ENCODE data around the gene NAPB. TPM values are rescaled to one million over a fixed set of nuclear protein-coding genes. Genes with fewer than 3 reads are reported as not detected.

NAPB gene
- total RNA-seq, 1 donor from 2014 or later = 7.5 TPM

DNA sequence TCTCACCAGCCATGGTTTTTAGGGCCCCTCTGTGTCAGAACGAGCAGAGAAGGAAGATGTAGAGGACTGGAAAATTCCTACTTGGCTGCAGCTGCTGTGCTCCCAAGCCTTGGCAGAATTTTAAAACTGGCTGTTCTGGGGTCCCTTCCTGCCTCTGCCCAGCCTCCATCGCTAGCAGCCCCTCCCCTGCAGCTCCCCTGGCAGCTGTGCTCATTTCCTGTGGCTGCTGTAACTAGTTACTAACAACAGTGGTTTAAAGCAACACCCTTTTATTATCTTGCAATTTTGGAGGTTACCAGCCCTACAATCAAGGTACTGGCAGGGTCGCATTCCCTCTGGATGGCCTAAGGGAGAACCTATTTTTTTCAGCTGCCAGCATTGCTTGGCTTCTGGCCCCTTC is 35.1 kb upstream of the NAPB start:
- H3K36me3 Mint-ChIP-seq (ENCODE audit: low read depth) = no peaks in the 10 kb centered on the region
- H3K4me1 Mint-ChIP-seq (ENCODE audit: low read depth) = no peaks in the 10 kb centered on the region
- no peak overlapping the region for H3K27ac Mint-ChIP-seq (ENCODE audit: unreplicated experiment)
- no peak overlapping the region for H3K4me3 Mint-ChIP-seq (ENCODE audit: unreplicated experiment)
- TF ChIP-seq, protein P1, sequence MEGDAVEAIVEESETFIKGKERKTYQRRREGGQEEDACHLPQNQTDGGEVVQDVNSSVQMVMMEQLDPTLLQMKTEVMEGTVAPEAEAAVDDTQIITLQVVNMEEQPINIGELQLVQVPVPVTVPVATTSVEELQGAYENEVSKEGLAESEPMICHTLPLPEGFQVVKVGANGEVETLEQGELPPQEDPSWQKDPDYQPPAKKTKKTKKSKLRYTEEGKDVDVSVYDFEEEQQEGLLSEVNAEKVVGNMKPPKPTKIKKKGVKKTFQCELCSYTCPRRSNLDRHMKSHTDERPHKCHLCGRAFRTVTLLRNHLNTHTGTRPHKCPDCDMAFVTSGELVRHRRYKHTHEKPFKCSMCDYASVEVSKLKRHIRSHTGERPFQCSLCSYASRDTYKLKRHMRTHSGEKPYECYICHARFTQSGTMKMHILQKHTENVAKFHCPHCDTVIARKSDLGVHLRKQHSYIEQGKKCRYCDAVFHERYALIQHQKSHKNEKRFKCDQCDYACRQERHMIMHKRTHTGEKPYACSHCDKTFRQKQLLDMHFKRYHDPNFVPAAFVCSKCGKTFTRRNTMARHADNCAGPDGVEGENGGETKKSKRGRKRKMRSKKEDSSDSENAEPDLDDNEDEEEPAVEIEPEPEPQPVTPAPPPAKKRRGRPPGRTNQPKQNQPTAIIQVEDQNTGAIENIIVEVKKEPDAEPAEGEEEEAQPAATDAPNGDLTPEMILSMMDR (IDR thresholded peaks at IDR 0.05) = no peak
- no peaks in the 10 kb centered on the region for H3K9me3 Mint-ChIP-seq (ENCODE audit: low read depth)
- H3K27me3 Mint-ChIP-seq (ENCODE audit: low read depth) = peaks cover 5% of the 10 kb centered on the region
- no peak for DNase-seq (ENCODE audit: low spot score)

DNA sequence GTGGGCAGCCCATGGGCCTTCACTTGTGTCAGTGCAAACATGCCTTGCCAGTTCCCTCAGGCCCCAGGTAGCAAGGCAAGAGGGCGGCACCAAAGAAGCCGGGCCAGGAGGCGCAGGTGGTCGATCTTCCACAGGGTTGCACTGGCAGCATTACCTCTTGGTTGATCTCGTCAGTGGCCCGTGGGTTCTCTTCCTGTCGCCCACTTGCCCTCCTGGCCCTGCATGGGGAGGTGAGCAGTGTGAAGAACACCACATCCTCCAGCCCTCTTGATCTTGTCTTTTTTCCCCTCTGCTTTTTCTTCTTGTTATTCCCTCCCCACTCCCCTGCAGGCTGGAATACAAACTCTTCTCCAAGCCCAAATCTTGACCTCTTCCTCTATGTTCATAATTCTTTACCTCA is 34.4 kb upstream of the NAPB start:
- Mint-ChIP-seq H3K9me3 (ENCODE audit: low read depth) (no peaks in the 10 kb centered on the region), H3K4me3 (ENCODE audit: unreplicated experiment) (no peak overlapping the region), H3K27ac (ENCODE audit: unreplicated experiment) (no peak overlapping the region), H3K27me3 (ENCODE audit: low read depth) (peaks cover 5% of the 10 kb centered on the region), H3K4me1 (ENCODE audit: low read depth) (no peaks in the 10 kb centered on the region), H3K36me3 (ENCODE audit: low read depth) (no peaks in the 10 kb centered on the region)
- TF ChIP-seq, protein P1 (IDR thresholded peaks at IDR 0.05) = no peak
- no peak for DNase-seq (ENCODE audit: low spot score)

DNA sequence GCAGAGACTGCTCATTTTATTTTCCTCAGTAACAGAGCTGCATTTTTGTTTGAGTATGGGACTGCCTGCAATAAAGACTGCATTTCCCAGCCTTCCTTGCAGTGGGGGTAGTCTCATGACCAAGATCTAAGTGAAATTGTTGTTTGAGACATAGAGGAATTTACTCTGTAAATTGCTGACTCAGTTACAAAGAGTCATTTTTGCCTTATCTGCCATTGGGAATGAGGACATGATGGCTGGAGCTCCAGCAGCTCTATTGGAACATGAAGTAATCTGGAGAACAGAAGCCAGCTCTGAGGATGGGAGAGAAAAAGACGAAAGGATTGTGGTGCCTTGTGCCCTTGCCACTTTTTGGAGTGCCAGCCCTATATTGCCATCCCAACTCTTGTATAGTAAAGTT is 33.5 kb upstream of the NAPB start:
- no peaks in the 10 kb centered on the region for H3K9me3 Mint-ChIP-seq (ENCODE audit: low read depth)
- H3K27ac Mint-ChIP-seq (ENCODE audit: unreplicated experiment) = no peak overlapping the region
- TF ChIP-seq, protein P1 (IDR thresholded peaks at IDR 0.05) = no peak
- H3K4me1 Mint-ChIP-seq (ENCODE audit: low read depth) = no peaks in the 10 kb centered on the region
- H3K36me3 Mint-ChIP-seq (ENCODE audit: low read depth) = no peaks in the 10 kb centered on the region
- no peak for DNase-seq (ENCODE audit: low spot score)
- H3K27me3 Mint-ChIP-seq (ENCODE audit: low read depth) = peaks cover 5% of the 10 kb centered on the region
- no peak overlapping the region for H3K4me3 Mint-ChIP-seq (ENCODE audit: unreplicated experiment)

DNA sequence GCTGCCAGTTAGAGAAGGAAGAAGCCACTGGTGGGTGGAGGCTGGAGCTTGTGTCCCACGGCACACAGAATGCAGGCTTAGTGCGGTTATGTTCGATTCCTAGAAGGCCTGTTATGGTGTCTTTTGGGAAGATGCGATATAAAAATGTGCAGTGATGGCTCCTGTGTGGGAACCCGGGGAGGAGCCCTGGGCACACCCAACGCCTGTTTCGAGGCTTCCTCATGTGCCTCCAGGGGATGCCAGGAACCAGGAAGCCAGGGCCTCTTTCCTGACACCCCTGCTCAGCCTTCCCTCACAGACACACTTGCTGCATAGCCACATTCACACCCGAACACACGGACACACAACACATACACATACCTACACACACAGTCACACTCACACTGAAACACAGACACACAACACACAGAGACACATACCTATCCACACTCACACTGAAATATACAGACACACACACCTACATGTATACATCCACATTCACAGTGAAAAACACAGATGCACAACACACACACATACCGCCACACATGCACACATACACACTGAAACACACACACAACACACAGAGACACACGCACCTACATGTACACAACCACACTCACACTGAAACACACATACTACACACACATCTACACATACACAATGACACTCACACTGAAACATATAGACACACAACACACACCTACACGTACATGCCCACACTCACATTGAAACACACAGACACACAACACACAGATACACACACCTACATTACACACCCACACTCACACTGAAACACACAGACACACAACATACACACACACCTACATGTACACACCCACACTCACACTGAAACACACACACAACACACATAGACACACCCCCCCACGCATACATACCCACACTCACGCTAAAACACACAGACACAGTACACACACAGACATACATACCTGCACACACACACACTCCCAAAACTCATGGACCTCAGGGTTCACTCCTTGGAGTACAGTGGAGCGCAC is 32.6 kb upstream of the NAPB start:
- peaks cover 5% of the 10 kb centered on the region for H3K27me3 Mint-ChIP-seq (ENCODE audit: low read depth)
- TF ChIP-seq, protein P1 (IDR thresholded peaks at IDR 0.05) = no peak
- no peaks in the 10 kb centered on the region for H3K9me3 Mint-ChIP-seq (ENCODE audit: low read depth)
- no peak for DNase-seq (ENCODE audit: low spot score)
- no peak overlapping the region for H3K4me3 Mint-ChIP-seq (ENCODE audit: unreplicated experiment)
- H3K4me1 Mint-ChIP-seq (ENCODE audit: low read depth) = no peaks in the 10 kb centered on the region
- no peak overlapping the region for H3K27ac Mint-ChIP-seq (ENCODE audit: unreplicated experiment)
- no peaks in the 10 kb centered on the region for H3K36me3 Mint-ChIP-seq (ENCODE audit: low read depth)

DNA sequence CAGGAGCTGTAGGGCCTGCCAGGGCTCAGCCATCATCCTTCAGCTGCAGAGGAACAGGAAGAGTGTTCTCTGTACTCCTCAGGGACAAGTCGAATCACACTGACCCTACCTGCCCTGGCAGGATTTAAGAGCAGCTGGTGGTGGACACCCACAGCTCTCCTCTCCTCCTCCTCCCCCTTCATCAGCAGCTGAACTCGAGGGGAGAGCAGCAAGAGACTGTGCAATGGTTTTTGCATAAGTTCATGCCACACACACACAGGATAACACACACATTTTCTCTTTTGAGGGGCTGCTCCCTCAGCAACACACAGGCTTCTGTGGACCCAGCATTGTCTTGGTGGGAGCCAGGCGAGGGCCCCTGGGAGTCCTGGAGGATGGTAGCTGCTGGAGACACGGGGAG is 31.5 kb upstream of the NAPB start, which contains the start of gene CST11:
Gene CST11 (minus strand): TSS at position 101 of the 400 bp plus-strand sequence. CDS start 65 bp downstream, at position 36.
- no peaks in the 10 kb centered on the region for H3K4me1 Mint-ChIP-seq (ENCODE audit: low read depth)
- H3K4me3 Mint-ChIP-seq (ENCODE audit: unreplicated experiment) = no peak within 1 kb of the TSS
- peaks cover 4% of the 10 kb centered on the region for H3K27me3 Mint-ChIP-seq (ENCODE audit: low read depth)
- H3K9me3 Mint-ChIP-seq (ENCODE audit: low read depth) = no peaks in the 10 kb centered on the region
- TF ChIP-seq, protein P1 (IDR thresholded peaks at IDR 0.05) = no peak
- H3K36me3 Mint-ChIP-seq (ENCODE audit: low read depth) = no peaks in the 10 kb centered on the region
- no peak for DNase-seq (ENCODE audit: low spot score)
- no peak within 1 kb of the TSS for H3K27ac Mint-ChIP-seq (ENCODE audit: unreplicated experiment)

Data from chondrocyte (in vitro differentiated cells).